Endometrial microvascular endothelial cells (primary cell): ENCODE results near the gene CEACAM19. TPM values are rescaled to one million over a fixed set of nuclear protein-coding genes. Genes with fewer than 3 reads are reported as not detected.

Source experiments
- in situ Hi-C: cut with HindIII; loops from 2 replicates; pipeline ENCODE4 v1.10.0; 2017; ENCODE audit warnings: low sequenced_read_pairs, low pct_unique_long_range_greater_than_20kb; ENCODE audit errors: inconsistent ontology term
- total RNA-seq: library from RNA; depleted of rRNA; stranded (reverse); fragments of >200 nt; gene quantifications from one replicate; pipeline ENCODE4 v1.2.3, GENCODE V29; 2015; ENCODE audit errors: inconsistent ontology term

The CEACAM19 gene
- total RNA-seq, 1 donor from 2014 or later, result 2.9 TPM

- in situ Hi-C loops, result loop anchor here (25.0 kb wide), 1 partner anchor 124 kb away; the partner anchor contains the start of gene NECTIN2
Observed at GRCh38 chr19:44712864-44713515, 41.7 kb downstream of the CEACAM19 start.

- in situ Hi-C loops, result loop anchor here (25.0 kb wide), 1 partner anchor 123 kb away; the partner anchor contains the start of gene NECTIN2
Observed at GRCh38 chr19:44714597-44715169, 43.4 kb downstream of the CEACAM19 start.

- in situ Hi-C loops, result loop anchor here (25.0 kb wide), 1 partner anchor 120 kb away; the partner anchor contains the start of gene NECTIN2
Observed at GRCh38 chr19:44717603-44718002, 46.3 kb downstream of the CEACAM19 start.

- in situ Hi-C loops, result loop anchor here (25.0 kb wide), 1 partner anchor 119 kb away; the partner anchor contains the start of gene NECTIN2
Observed at GRCh38 chr19:44718441-44719261, 47.4 kb downstream of the CEACAM19 start.

GRCh38 chr19:44719262-44719701, 48.0 kb downstream of the CEACAM19 start:
- in situ Hi-C loops, result loop anchor here (25.0 kb wide), 1 partner anchor 118 kb away; the partner anchor contains the start of gene NECTIN2

GRCh38 chr19:44720396-44720795, 49.1 kb downstream of the CEACAM19 start:
- in situ Hi-C loops, result loop anchor here (25.0 kb wide), 1 partner anchor 117 kb away; the partner anchor contains the start of gene NECTIN2

GRCh38 chr19:44720945-44721344, 49.7 kb downstream of the CEACAM19 start:
- in situ Hi-C loops, result loop anchor here (25.0 kb wide), 1 partner anchor 116 kb away; the partner anchor contains the start of gene NECTIN2

GRCh38 chr19:44721369-44721768, 50.1 kb downstream of the CEACAM19 start:
- in situ Hi-C loops, result loop anchor here (25.0 kb wide), 1 partner anchor 116 kb away; the partner anchor contains the start of gene NECTIN2

- in situ Hi-C loops, result loop anchor here (25.0 kb wide), 1 partner anchor 115 kb away; the partner anchor contains the start of gene NECTIN2
Observed at GRCh38 chr19:44722131-44723121, 51.1 kb downstream of the CEACAM19 start.

- in situ Hi-C loops, result loop anchor here (25.0 kb wide), 1 partner anchor 114 kb away; the partner anchor contains the start of gene NECTIN2
Observed at GRCh38 chr19:44723299-44723951, 52.1 kb downstream of the CEACAM19 start.

- in situ Hi-C loops, result loop anchor here (25.0 kb wide), 1 partner anchor 113 kb away; the partner anchor contains the start of gene NECTIN2
Observed at GRCh38 chr19:44723952-44724319, 52.7 kb downstream of the CEACAM19 start.

GRCh38 chr19:44725251-44725650, 54.0 kb downstream of the CEACAM19 start:
- in situ Hi-C loops, result no loop called here

- in situ Hi-C loops, result no loop called here
Observed at GRCh38 chr19:44725684-44726083, 54.4 kb downstream of the CEACAM19 start.

GRCh38 chr19:44726465-44726864, 55.2 kb downstream of the CEACAM19 start:
- in situ Hi-C loops, result no loop called here

- in situ Hi-C loops, result no loop called here
Observed at GRCh38 chr19:44728178-44728577, 56.9 kb downstream of the CEACAM19 start.

- in situ Hi-C loops, result no loop called here
Observed at GRCh38 chr19:44729516-44730033, 58.3 kb downstream of the CEACAM19 start.

- in situ Hi-C loops, result no loop called here
Observed at GRCh38 chr19:44731081-44731480, 59.8 kb downstream of the CEACAM19 start.
